Measurements from ENCODE around the gene RIPOR2.

The RIPOR2 gene

GRCh38 chr6:24910961-24911725, 24.6 kb downstream of the RIPOR2 start:
- Mint-ChIP-seq H3K9me3 (no peaks in the 10 kb centered on the region), H3K27ac (peak overlapping the region; percentile 76), H3K4me1 (ENCODE audit: low read depth) (peaks cover 64% of the 10 kb centered on the region), H3K36me3 (ENCODE audit: low read depth) (peaks cover 79% of the 10 kb centered on the region), H3K4me3 (peak overlapping the region; percentile 89), H3K27me3 (ENCODE audit: low read depth) (no peaks in the 10 kb centered on the region)
- no peak for DNase-seq (ENCODE audit: low spot score)

GRCh38 chr6:24910331-24910960, 25.3 kb downstream of the RIPOR2 start:
- no peaks in the 10 kb centered on the region for H3K27me3 Mint-ChIP-seq (ENCODE audit: low read depth)
- no peak for DNase-seq (ENCODE audit: low spot score)

GRCh38 chr6:24909241-24910216, 26.2 kb downstream of the RIPOR2 start:
- Mint-ChIP-seq H3K27me3 (ENCODE audit: low read depth) (no peaks in the 10 kb centered on the region), H3K27ac (peak overlapping the region; percentile 76), H3K9me3 (no peaks in the 10 kb centered on the region), H3K36me3 (ENCODE audit: low read depth) (peaks cover 78% of the 10 kb centered on the region), H3K4me3 (peak overlapping the region; percentile 87), H3K4me1 (ENCODE audit: low read depth) (peaks cover 60% of the 10 kb centered on the region)
- DNase-seq (ENCODE audit: low spot score): no peak

More at GRCh38 chr6:24910331-24910960, 25.3 kb downstream of the RIPOR2 start:
- Mint-ChIP-seq H3K4me1 (ENCODE audit: low read depth) (peaks cover 65% of the 10 kb centered on the region), H3K4me3 (peak overlapping the region; percentile 87), H3K27ac (peak overlapping the region; percentile 76), H3K36me3 (ENCODE audit: low read depth) (peaks cover 76% of the 10 kb centered on the region), H3K9me3 (no peaks in the 10 kb centered on the region)

GRCh38 chr6:24908650-24909035, 27.1 kb downstream of the RIPOR2 start:
- Mint-ChIP-seq H3K9me3 (peaks cover 3% of the 10 kb centered on the region), H3K4me1 (ENCODE audit: low read depth) (peaks cover 60% of the 10 kb centered on the region), H3K4me3 (peak overlapping the region; percentile 87), H3K27ac (peak overlapping the region; percentile 72), H3K27me3 (ENCODE audit: low read depth) (no peaks in the 10 kb centered on the region), H3K36me3 (ENCODE audit: low read depth) (peaks cover 82% of the 10 kb centered on the region)
- DNase-seq (ENCODE audit: low spot score): no peak

- Mint-ChIP-seq H3K27ac (peak overlapping the region; percentile 72), H3K4me1 (ENCODE audit: low read depth) (peaks cover 57% of the 10 kb centered on the region), H3K4me3 (peak overlapping the region; percentile 87), H3K9me3 (peaks cover 7% of the 10 kb centered on the region), H3K36me3 (ENCODE audit: low read depth) (peaks cover 81% of the 10 kb centered on the region), H3K27me3 (ENCODE audit: low read depth) (no peaks in the 10 kb centered on the region)
- no peak for DNase-seq (ENCODE audit: low spot score)
Measured at GRCh38 chr6:24907919-24908649, 27.7 kb downstream of the RIPOR2 start.

- Mint-ChIP-seq H3K36me3 (ENCODE audit: low read depth) (peaks cover 78% of the 10 kb centered on the region), H3K4me3 (no peak overlapping the region), H3K4me1 (ENCODE audit: low read depth) (peaks cover 52% of the 10 kb centered on the region), H3K9me3 (peaks cover 11% of the 10 kb centered on the region), H3K27me3 (ENCODE audit: low read depth) (no peaks in the 10 kb centered on the region), H3K27ac (no peak overlapping the region)
- DNase-seq (ENCODE audit: low spot score): no peak
Measured at GRCh38 chr6:24906314-24906713, 29.4 kb downstream of the RIPOR2 start.

- H3K27ac Mint-ChIP-seq: no peak overlapping the region
- no peak overlapping the region for H3K4me3 Mint-ChIP-seq
- no peak for DNase-seq (ENCODE audit: low spot score)
- peaks cover 11% of the 10 kb centered on the region for H3K9me3 Mint-ChIP-seq
- H3K36me3 Mint-ChIP-seq (ENCODE audit: low read depth): peaks cover 81% of the 10 kb centered on the region
- H3K27me3 Mint-ChIP-seq (ENCODE audit: low read depth): no peaks in the 10 kb centered on the region
- H3K4me1 Mint-ChIP-seq (ENCODE audit: low read depth): peaks cover 54% of the 10 kb centered on the region
Measured at GRCh38 chr6:24905483-24905882, 30.3 kb downstream of the RIPOR2 start.

- Mint-ChIP-seq H3K4me1 (ENCODE audit: low read depth) (peaks cover 52% of the 10 kb centered on the region), H3K4me3 (no peak overlapping the region), H3K27ac (no peak overlapping the region), H3K9me3 (peaks cover 11% of the 10 kb centered on the region), H3K36me3 (ENCODE audit: low read depth) (peaks cover 79% of the 10 kb centered on the region), H3K27me3 (ENCODE audit: low read depth) (no peaks in the 10 kb centered on the region)
- no peak for DNase-seq (ENCODE audit: low spot score)
Measured at GRCh38 chr6:24903681-24904080, 32.1 kb downstream of the RIPOR2 start.

- Mint-ChIP-seq H3K36me3 (ENCODE audit: low read depth) (peaks cover 82% of the 10 kb centered on the region), H3K27ac (peak overlapping the region; percentile 27), H3K4me3 (no peak overlapping the region), H3K9me3 (peaks cover 11% of the 10 kb centered on the region), H3K27me3 (ENCODE audit: low read depth) (no peaks in the 10 kb centered on the region), H3K4me1 (ENCODE audit: low read depth) (peaks cover 48% of the 10 kb centered on the region)
- no peak for DNase-seq (ENCODE audit: low spot score)
Measured at GRCh38 chr6:24902782-24903181, 33.0 kb downstream of the RIPOR2 start.

GRCh38 chr6:24901698-24902328, 33.9 kb downstream of the RIPOR2 start:
- Mint-ChIP-seq H3K27me3 (ENCODE audit: low read depth) (no peaks in the 10 kb centered on the region), H3K36me3 (ENCODE audit: low read depth) (peaks cover 84% of the 10 kb centered on the region), H3K27ac (no peak overlapping the region), H3K4me1 (ENCODE audit: low read depth) (peaks cover 42% of the 10 kb centered on the region), H3K9me3 (peaks cover 11% of the 10 kb centered on the region), H3K4me3 (no peak overlapping the region)
- no peak for DNase-seq (ENCODE audit: low spot score)

- Mint-ChIP-seq H3K4me1 (ENCODE audit: low read depth) (peaks cover 42% of the 10 kb centered on the region), H3K9me3 (peaks cover 11% of the 10 kb centered on the region), H3K4me3 (peak overlapping the region; percentile 30), H3K36me3 (ENCODE audit: low read depth) (peaks cover 82% of the 10 kb centered on the region), H3K27me3 (ENCODE audit: low read depth) (no peaks in the 10 kb centered on the region), H3K27ac (peak overlapping the region; percentile 9)
- DNase-seq (ENCODE audit: low spot score): no peak
Measured at GRCh38 chr6:24900917-24901697, 34.7 kb downstream of the RIPOR2 start.

- Mint-ChIP-seq H3K27me3 (ENCODE audit: low read depth) (no peaks in the 10 kb centered on the region), H3K36me3 (ENCODE audit: low read depth) (peaks cover 80% of the 10 kb centered on the region), H3K4me3 (peak overlapping the region; percentile 43), H3K4me1 (ENCODE audit: low read depth) (peaks cover 40% of the 10 kb centered on the region), H3K9me3 (peaks cover 11% of the 10 kb centered on the region), H3K27ac (no peak overlapping the region)
- DNase-seq (ENCODE audit: low spot score): peak; percentile 49
Measured at GRCh38 chr6:24899997-24900325, 35.8 kb downstream of the RIPOR2 start.
